Upper lobe of left lung (tissue), 4 donors: ENCODE measurements around the gene KCP.

Source experiments
- CTCF ChIP-seq, 6 experiments: fragments of 450-650 bp in 4 of 6; fragments of 200-600 bp in 2 of 6; sonication (generic) in 2 of 6; IDR thresholded peaks; one replicate each; pipeline ENCODE4 v1.5.1; 2016 to 2019; ENCODE audit warnings: antibody characterized with exemption in 6 of 6
- POLR2A ChIP-seq, 4 donors: fragments of 450-650 bp; IDR thresholded peaks; one replicate each; pipeline ENCODE4 v1.5.1; 2016 to 2017; ENCODE audit warnings: antibody characterized with exemption in 4 of 4, mild to moderate bottlenecking in 2 of 4
- POLR2AphosphoS5 ChIP-seq, 2 donors: sonication (generic); formaldehyde crosslinking; IDR thresholded peaks; one replicate each; pipeline ENCODE4 v1.5.1; 2017; ENCODE audit warnings: antibody characterized with exemption in 2 of 2

GRCh38 chr7:128882134-128882533 is 28.4 kb downstream of the KCP start:
- TF ChIP-seq CTCF (IDR thresholded peaks at IDR 0.05) (no peak), POLR2AphosphoS5 (IDR thresholded peaks at IDR 0.05) (no peak), POLR2A (IDR thresholded peaks at IDR 0.05) (no peak)
